RWPE1 (cell line): Measurements from ENCODE around the gene SH3BP5L.

ENCODE experiments used
- CTCF ChIA-PET: fragments of 350-600 bp; sonication (Branson Sonifier 250); formaldehyde crosslinking; extraction: SDS; loops from one replicate; lab custom pipeline; 2021; lab: Yijun Ruan, JAX
- POLR2A ChIA-PET: fragments of 400-600 bp; formaldehyde crosslinking; extraction: SDS; loops from one replicate; lab custom pipeline; 2020; ENCODE audit warnings: antibody characterized with exemption; ENCODE audit not compliant: low non-redundant PET; lab: Yijun Ruan, JAX
- DNase-seq: peaks from one replicate; pipeline ENCODE4 v3.0.0; 2012; ENCODE audit warnings: low spot score
- H3K27ac ChIP-seq: fragments of 450-650 bp; 2 replicates; pipeline ENCODE4 v1.5.1; 2017
- CTCF ChIP-seq: fragments of 450-650 bp; conservative IDR thresholded peaks from 2 replicates; pipeline ENCODE4 v1.5.1; 2017; ENCODE audit warnings: low read depth, mild to moderate bottlenecking

SH3BP5L gene

GRCh38 chr1:248862998-248863881 is 37.5 kb upstream of the SH3BP5L start:
- H3K27ac ChIP-seq: peak overlapping the region; percentile 53
- TF ChIP-seq CTCF: no peak
- ChIA-PET CTCF (no interaction called here), POLR2A (no interaction called here)
- DNase-seq: peak; percentile 43

- DNase-seq: no peak
- TF ChIP-seq CTCF: no peak
- peak overlapping the region; percentile 53 for H3K27ac ChIP-seq
- POLR2A ChIA-PET: no interaction called here
- CTCF ChIA-PET: no interaction called here
These were observed 36.9 kb upstream of the SH3BP5L start for GRCh38 chr1:248862695-248862997.

GRCh38 chr1:248861616-248862015 is 35.9 kb upstream of the SH3BP5L start:
- ChIA-PET POLR2A (no interaction called here), CTCF (no interaction called here)
- TF ChIP-seq CTCF: no peak

GRCh38 chr1:248860007-248860406 is 34.3 kb upstream of the SH3BP5L start:
- TF ChIP-seq CTCF: no peak
- POLR2A ChIA-PET: interaction anchor here (0.5 to 2.4 kb wide), 2 partner anchors 22 to 41 kb away, joined by 3 to 21 read pairs; partner anchors contain the start of gene ZNF672
- H3K27ac ChIP-seq: no peak overlapping the region
- DNase-seq: no peak
- CTCF ChIA-PET: interaction anchor here (1.5 kb wide), 1 partner anchor 18 kb away, joined by 6 read pairs; no protein-coding TSS in a partner anchor

More at GRCh38 chr1:248861616-248862015, 35.9 kb upstream of the SH3BP5L start:
- no peak for DNase-seq
- no peak overlapping the region for H3K27ac ChIP-seq

GRCh38 chr1:248858891-248859889 is 33.5 kb upstream of the SH3BP5L start, which contains the start of gene ZNF692:
Gene ZNF692 (minus strand): TSS chr1:248859085. CDS start chr1:248858309, 776 bp downstream.
- TF ChIP-seq CTCF: no peak
- ChIA-PET CTCF (interaction anchor here (1.5 to 1.7 kb wide), 2 partner anchors 10 to 18 kb away, joined by 6 to 9 read pairs; no protein-coding TSS in a partner anchor), POLR2A (interaction anchor here (0.6 to 2.4 kb wide), 3 partner anchors 14 to 21 kb away, joined by 4 to 21 read pairs (median 5); partner anchors contain the start of gene ZNF672)
- H3K27ac ChIP-seq: peak within 1 kb of the TSS; percentile 90
- peak; percentile 95 for DNase-seq
